NCI-H446 (cell line): ENCODE data around the gene S100A14.
A peak's percentile ranks its signal among the peaks of the same experiment; 100 is the strongest.
"Not testable (repeated sequence)": the region's sequence is repeated elsewhere in the genome, so short reads cannot be mapped to it uniquely, and the experiment has no call there.

Source experiments
- DNase-seq, 2 experiments: peaks; one replicate each; lab custom pipeline; 2025; lab: John Stamatoyannopoulos, UW

S100A14 gene

DNA sequence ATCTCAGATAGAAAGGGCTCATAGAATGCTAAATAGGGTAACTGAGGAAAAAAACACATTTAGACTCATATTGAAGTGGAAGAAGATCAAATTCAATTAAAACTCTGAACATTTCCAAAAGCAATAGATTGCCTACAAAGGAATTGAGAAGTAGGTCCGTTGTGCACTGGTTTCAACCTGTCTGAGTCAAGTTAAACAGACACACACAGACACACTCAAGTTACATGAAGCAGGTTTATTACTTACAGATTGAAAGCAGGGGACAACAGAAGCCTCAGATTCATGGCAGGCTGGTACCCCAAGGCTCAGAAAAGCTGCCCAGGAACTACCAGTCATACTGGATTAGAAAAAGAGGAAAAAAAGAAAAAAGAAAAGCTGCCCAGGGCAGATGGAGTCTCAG is 29.8 kb downstream of the S100A14 start:
- no peak for DNase-seq

GRCh38 chr1:153585006-153585405 is 31.1 kb downstream of the S100A14 start:
- no peak for DNase-seq

- DNase-seq = no peak
Observed at GRCh38 chr1:153583976-153584375, 32.1 kb downstream of the S100A14 start.

DNA sequence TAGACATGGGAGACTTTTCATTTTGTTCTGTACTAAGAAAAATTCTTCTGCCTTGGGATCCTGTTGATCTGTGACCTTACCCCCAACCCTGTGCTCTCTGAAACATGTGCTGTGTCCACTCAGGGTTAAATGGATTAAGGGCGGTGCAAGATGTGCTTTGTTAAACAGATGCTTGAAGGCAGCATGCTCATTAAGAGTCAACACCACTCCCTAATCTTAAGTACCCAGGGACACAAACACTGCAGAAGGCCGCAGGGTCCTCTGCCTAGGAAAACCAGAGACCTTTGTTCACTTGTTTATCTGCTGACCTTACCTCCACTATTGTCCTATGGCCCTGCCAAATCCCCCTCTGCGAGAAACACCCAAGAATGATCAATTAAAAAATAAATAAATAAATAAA is 32.6 kb downstream of the S100A14 start:
- DNase-seq = not testable (repeated sequence)

GRCh38 chr1:153582836-153583235 is 33.3 kb downstream of the S100A14 start:
- DNase-seq = not testable (repeated sequence)

- DNase-seq = no peak
Observed at GRCh38 chr1:153578936-153579335, 37.2 kb downstream of the S100A14 start.

- no peak for DNase-seq
Observed at GRCh38 chr1:153578490-153578889, 37.6 kb downstream of the S100A14 start.

- no peak for DNase-seq
Observed at GRCh38 chr1:153577624-153578051, 38.5 kb downstream of the S100A14 start.

DNA sequence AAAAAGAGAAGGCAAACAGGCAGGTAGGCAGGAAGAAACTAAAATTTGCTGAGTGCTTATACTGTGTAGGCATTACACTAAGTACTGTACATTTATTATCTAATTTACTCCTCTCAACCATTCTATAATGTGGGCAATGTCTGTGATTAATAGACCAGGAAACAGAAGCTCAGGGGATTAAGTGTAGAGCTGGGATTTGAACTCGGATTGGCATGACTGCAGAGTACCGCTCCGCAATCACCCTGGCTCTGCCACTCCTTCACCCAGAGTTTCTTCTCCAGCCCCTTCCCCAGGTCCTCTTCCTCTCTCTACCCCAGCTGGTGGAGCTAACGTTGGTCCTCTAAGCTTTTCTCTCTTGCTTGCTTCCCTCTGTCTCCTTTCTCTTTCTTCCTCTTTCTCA is 39.0 kb downstream of the S100A14 start:
- DNase-seq = no peak

DNA sequence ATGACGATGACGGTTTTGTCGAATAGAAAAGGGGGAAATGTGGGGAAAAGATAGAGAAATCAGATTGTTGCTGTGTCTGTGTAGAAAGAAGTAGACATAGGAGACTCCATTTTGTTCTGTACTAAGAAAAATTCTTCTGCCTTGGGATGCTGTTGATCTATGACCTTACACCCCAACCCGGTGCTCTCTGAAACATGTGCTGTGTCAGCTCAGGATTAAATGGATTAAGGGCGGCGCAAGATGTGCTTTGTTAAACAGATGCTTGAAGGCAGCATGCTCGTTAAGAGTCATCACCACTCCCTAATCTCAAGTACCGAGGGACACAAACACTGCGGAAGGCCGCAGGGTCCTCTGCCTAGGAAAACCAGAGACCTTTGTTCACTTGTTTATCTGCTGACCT is 40.6 kb downstream of the S100A14 start:
- not testable (repeated sequence) for DNase-seq

- not testable (repeated sequence) for DNase-seq
Observed at GRCh38 chr1:153575081-153575491, 41.0 kb downstream of the S100A14 start.

- DNase-seq = no peak
Observed at GRCh38 chr1:153573351-153573750, 42.8 kb downstream of the S100A14 start.

DNA sequence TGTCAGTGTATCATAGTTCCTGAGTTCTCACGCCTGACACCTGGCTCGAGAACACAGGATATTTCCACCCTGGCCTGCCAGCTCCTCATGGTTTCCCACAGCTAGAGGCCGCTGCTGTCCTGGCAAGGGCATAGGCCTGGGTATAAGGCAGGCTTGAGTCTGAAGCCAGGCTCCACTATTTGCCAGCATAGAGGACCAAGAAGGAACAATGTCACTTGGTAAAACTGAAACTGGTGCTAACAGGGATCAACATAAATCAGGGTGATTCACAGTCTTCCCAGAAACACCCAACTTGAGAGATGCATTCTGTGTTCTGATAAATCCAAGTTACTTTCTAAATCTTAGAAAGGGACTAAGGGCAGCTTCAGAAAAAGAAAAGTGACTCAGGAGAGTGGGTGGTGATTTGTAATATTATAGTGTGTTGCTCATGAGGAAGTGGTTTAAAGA is 43.5 kb downstream of the S100A14 start:
- peak; percentile 32 to 75 for DNase-seq

DNA sequence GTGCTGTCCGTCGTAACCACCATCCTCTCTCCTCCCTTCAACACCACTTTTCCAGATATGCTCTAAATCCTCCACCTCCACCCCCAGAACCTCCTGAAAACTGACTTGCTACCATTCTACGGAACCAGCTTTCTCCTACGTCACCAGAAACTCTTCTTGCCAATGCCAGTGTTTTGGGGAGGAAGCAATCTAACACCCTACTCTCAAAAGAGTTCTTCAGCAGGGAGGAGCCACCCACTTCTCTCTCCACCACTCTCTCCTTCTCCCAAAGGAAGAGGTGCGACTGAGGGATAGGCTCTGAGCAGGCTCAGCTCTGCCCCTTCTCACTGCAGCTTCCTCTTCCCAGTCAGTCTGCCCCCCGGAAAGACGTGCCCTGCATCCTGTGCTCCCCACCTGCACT is 44.4 kb downstream of the S100A14 start:
- DNase-seq = no peak

DNA sequence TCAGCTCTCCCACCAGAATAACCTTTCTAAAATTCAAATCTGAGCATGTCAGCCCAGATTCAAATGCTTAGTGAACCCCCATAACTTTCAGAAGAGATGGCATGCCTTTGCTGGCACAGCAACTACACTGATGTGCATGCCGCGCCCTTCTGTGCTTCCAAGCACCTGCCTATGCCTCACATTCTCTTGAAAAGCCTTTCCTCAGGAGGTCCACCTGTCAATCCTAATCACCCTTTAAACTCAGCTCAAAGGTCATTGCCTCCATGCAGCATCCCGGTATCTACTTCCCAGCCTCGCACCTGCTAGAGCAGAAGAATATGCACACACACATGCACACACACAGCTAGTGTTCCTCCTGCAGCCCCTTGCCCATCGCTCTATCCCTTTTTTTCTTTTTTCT is 45.3 kb downstream of the S100A14 start:
- no peak for DNase-seq

DNA sequence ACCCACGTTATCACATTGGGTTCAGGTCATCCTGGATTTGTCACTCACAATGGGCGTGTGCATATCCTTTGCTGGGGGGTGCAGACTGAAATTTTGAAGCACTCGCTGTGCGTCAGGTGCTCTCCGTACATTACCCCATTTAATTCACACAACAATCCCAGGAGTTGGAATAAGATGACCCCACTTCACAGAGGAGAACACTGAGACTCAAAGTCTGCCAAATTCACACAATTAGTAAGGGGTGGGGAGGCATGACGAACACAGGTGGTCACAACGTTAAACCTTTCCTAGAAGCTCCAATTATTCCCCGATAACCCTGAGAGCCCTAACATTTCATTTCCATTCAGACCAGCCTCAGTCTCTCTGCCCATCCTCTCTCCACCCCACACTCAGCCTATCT is 46.7 kb downstream of the S100A14 start:
- no peak for DNase-seq

GRCh38 chr1:153568367-153569099 is 47.6 kb downstream of the S100A14 start:
- peak; percentile 90 to 93 for DNase-seq

DNA sequence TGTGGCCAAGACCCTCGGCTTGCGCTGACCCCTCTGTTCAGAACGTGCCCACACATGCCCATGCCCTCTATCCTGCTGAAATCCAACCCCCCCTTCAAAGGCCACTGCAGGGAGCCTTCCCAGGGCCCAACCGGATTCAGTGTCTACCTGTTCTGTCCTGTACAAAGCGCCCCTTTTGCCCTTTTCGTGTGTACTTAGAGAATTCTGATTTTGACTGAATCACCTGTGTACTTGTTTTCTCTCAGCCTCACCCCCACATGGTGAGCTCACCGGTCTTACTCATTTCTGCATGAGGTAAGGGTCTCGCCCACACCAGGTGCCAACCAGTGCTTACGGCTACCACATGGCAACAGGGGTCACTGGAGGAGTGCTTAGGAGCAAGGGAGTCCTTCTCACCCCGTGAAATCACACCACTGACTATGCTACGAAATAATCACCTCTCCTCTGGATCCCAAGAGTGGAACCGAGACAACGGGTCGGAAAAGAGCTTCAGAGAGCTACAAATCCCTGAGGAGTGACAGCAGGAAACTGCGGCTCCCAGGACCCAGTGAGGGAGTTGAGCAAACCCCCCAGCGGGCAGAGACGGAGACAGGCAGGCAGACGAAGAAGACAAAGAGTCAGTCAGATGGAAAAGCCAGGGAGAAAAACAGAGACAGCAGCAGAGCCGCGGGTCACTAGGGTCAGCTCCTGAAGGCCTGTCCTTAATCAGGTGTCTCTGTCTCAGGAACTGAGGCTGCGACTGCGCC is 48.3 kb downstream of the S100A14 start:
- peak in 1 of 2 experiments; percentile 63 for DNase-seq

- peak; percentile 99 for DNase-seq
Observed at GRCh38 chr1:153566414-153567371, 49.4 kb downstream of the S100A14 start.

- peak; percentile 93 to 96 for DNase-seq
Observed at GRCh38 chr1:153565529-153566374, 50.4 kb downstream of the S100A14 start, which contains the start of gene S100A2. Gene S100A2, minus strand, starts transcription at chr1:153565844. Its CDS starts 1,967 bp downstream, at chr1:153563877.
